ENCODE results near the gene GRID2.

The GRID2 gene

DNA sequence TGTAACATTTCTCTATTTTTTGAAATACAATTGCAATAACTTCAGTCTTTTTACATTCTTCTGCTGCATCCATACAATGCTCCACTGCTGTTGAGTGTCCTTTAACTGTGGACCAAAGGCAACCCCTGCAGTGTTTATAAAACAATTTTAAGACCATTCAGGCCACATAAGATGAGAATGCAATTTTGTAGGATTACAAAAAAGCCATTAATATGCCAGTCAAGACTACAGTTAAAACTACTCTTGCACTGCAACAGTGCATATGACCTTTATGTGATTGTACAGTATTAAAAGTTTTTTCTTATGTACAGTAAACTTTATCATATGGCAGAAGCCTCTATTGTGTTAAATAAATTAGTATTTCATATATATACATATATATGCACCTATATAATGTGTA lies 1469.1 kb downstream of the GRID2 start:
- DNase-seq = no peak

DNA sequence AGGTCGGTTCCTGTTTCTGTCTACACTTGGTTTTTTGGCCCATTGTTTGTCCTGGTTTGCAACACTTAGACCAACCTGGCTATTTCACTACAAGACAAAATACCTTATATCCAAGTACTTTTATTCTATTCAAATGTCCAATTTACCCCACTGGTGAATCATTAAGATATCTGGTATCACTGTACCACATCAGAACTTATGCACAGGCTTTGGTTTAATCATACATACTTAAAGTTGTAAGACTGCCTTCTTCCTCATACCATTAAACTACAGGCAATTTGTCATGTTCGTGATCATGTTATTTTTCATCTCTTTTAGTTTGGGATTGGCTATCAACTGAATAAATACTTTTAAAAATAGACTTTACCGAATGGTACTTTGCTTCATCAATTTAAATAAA lies 1471.8 kb downstream of the GRID2 start:
- DNase-seq = no peak

DNA sequence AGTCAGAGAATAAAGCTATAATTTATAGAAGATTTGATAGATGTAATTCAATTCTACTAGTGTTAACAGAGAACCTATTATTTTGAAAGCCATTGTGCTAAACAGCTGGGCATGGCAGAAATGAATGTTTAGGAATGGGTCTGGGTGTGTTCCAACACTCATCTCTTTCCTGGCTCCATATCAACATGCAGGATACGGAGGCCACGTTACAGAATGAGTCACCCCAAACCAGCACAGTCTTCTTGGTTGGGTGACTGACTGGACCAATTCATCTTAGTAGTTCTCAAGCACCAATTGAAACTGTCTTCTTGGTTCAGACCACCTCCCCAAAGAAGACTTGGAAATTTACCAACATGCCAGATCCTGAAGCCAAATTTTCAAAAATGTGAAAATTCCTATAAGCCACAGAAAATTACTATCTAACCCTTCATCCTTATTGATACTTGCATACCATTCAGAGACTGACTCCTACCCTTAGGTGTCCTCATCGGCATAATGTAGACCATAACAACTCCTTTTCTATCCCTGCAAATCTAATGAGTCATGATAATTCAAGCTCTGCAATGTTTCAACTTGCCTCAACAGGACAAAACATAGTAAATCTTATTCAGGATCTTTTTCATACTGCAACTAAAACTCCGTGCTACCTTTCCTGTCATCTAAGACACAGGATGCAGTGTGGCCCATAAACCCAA lies 1472.8 kb downstream of the GRID2 start:
- no peak for DNase-seq

DNA sequence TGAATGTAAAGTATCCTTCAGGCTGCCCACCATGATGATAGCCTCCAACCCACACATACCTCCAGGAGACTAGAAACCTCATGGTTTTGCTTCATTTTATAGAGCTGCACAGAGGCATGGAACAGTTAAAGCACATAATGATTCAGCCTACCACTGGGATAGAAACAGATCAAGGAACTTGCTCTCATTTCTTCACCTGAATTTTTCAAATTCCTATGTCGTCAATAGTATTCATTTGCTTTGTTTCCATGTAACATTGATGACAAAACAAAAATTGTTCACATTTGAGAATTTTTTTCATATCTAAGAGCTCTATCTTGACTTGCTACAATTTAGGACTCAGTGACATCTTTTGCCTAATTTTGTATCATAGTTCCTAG lies 1473.3 kb downstream of the GRID2 start:
- DNase-seq = no peak

DNA sequence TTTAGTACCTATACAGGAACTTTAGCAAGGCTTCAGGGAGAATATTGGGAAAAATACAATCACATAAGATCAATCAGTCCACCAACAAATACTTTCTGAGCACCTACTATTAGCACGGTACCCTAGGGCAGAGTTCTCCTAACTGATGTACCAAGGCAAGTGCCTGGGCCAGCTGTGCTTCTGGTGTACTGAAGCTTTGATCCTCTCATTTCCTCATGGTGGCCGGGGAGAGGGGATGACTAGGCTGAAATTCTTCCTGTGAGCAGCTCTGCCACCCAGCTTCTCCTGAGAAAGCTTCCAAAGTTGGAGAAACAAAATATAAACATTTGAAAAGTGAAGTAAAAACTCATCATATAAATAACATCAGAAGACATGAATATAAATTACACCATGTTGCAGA lies 1475.5 kb downstream of the GRID2 start:
- DNase-seq = no peak

DNA sequence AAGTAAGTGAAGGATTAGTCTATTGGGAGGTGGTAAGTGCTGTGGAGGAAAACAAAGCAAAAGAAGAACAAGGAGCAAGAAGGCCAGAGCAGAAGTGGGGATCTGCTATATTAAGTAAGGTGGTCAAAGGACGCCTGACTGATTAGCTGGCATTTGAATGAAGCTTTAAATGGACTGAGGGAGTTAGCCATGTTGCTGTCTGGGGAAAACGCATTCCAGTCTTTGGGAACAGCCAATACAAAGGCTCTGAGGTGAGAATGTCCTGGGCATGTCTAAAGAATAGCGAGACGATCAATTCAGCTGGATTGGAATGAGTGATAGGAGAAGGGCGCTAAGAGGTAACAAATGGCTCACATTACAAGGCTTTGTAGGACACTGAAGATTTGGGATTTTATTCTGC lies 1476.3 kb downstream of the GRID2 start:
- no peak for DNase-seq

DNA sequence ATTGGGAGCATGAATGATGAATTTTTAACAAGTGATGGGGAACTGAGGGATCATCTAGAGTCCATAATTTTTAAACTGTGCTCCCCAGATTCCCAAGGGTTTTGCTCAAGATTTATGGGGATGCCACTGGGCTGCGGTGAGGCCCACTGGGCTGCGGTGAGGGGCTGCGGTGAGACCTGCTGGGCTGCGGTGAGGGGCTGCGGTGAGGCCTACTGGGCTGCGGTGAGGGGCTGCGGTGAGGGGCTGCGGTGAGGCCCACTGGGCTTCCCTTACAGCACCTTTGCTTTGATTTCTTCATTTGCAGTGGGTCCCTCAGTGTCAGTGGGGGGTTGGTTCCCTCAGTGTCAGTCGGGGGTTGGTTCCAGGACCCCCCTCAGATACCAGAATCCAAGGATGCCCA lies 1477.4 kb downstream of the GRID2 start:
- no peak for DNase-seq

DNA sequence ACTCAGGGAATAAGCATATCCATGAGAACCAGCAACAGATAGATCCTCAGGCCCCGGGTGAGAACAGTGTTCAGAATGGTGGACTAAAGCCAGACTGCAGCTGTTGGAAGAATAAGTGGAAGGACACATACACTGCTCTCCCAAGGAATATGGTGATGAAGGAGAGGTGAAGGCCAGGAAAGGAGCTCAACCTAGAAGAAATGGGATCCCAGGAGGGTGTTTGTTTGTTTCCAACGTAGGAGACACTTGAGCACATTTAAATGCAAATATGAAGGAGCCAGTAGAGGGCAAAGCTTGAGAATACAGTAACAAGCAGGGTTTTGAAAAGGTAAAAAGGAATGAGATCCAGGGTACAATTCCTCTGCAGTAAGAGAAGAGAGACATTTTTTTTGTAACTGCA lies 1482.4 kb downstream of the GRID2 start:
- DNase-seq = no peak

DNA sequence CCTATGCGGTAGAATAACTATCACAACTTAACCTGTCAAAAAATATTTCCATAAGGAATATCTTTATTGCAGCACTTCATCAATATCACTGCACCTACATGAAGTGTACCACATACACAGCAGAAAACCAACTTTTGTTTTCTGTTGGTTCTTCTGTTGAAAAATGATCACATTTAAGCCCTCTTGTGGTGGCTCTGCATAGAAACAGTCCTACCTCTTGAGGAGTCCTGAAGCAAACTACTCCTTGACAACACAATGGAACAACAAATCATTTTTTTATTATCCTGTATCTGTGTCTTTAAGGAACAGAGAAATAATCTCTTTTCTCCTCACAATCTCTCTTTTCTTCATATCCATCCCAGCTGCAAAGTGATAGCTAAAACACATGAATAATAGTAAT lies 1484.9 kb downstream of the GRID2 start:
- DNase-seq = peak; percentile 24

DNA sequence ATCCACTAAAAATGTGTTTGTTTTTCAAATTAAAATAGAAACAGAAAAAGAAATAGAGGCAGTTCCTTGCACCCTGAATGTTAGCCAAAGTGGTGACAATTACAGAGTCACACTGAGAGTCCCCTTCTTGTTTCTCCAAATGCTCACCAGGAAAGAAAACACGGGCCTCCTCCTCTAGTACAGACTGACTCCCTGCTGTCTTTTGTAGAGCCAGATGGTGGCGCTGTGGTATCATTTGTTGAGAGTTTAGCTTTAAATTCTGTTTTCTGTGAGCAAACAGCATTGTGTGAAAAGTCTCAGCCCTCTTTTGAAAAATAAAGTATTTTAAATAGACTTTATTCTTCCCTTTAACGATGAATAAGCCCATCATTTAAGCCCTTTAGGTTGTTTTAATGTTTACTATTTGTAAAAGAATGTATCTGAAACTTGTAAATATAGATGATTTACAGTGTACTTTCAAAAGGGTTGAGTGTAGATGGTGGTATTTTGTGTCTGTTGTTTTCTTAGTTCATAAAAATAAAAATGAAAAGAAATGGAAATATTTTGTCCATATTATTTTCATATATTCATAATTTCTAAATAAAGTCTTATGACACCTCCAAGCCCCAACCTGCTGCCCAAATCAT lies 1487.9 kb downstream of the GRID2 start:
- DNase-seq = peak; percentile 88

DNA sequence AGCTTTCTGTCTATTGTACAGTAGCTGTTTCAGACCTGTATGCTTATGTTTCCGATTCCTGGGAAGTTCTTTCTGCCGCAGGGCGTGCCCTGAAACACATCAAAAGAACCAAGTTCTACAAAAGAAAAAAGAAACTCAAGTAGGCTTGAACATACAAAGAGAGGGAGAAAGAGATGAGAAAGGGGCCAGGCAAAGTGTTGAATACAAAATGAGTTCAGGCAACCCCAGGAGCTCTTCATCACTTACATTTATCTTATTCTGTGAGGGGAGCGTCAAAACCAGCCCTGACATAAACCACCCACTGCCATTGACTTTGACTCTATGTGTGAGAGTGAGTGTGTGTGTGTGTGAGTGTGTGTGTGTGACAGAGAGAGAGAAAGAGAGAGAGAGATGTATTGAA lies 1498.3 kb downstream of the GRID2 start:
- DNase-seq = no peak

DNA sequence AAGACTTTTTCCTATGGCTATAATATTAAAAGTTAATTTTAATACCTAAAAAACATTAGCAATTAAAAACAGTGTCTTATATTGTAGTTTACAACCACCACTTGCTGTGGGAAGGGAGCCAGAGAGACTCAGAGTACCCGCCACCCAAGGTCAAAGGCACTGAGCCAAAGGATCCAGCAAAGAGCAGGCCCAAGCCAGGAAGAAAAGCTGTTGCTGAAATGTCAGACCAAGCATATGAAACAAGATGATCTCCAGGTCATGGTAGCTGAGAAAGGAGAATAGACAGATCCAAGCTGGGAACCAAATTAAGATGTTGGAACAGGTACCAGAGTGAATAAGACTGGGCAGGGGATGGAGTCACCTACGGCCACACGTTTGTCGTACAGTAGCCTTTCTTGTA lies 1506.0 kb downstream of the GRID2 start:
- DNase-seq = no peak

DNA sequence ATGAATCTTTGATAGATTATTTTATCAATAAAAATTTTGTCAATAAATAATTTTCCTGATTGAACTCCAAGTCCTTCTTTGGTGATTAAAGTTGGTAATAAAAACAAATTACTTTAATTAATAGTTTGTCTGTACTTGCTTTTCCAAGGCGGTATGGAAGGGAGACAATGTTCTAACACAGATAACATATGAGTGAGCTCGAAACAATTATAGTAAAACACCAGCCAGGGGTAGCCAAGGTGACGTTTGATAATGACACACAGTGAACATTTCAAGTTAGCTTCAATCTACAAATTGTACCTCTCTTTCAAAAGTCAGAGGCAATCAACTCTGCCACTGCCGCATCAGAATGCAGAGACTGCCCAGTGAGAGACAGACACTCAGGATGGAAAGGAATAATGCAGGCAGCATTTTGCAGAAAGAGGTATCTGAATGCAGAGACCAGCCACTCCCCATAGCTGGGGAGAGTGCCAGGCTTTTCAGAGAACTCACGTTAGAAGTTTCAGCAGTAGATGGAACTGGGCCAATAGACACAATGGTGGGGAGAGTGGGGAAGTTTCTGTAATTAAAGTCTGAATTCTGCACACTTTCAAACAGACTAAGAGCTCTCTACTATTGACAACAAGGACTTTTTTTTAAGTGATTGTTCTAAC lies 1506.7 kb downstream of the GRID2 start:
- peak; percentile 22 for DNase-seq

DNA sequence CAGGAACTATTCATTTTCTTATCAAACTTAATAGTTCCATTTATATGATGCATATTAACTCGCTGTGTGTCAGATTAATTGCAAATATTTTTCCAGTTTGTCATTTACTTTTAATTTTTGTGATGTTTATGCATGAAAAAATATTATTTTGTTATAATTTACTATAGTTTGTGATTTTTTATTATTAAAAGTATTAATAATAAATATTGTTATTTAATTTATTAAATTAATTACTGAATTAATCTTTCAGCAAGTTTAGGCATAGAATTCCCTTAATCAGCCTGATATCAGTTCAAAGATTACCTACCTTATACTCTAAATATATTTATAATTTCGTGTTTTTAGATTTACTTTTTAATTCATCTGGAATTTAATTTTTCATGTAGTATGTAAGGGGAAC lies 1509.3 kb downstream of the GRID2 start:
- no peak for DNase-seq

DNA sequence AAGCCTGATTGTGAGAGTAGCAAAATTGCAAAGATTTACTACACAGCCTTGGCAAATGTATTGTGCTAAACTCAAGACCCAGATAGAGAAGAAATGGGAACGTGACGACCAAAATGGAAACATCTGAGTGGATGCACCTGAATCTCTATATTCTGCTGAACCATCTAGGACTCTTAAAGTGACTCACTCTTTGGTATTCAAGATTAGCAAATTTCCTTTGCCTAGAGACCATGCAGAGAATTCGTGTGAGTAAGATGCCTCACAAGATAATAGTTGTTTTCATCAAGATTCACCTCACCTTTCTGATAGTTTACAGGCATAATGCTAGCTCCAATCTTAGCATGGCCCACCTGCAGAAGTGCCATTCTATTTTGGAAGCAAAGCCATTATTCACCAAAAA lies 1510.4 kb downstream of the GRID2 start:
- no peak for DNase-seq

DNA sequence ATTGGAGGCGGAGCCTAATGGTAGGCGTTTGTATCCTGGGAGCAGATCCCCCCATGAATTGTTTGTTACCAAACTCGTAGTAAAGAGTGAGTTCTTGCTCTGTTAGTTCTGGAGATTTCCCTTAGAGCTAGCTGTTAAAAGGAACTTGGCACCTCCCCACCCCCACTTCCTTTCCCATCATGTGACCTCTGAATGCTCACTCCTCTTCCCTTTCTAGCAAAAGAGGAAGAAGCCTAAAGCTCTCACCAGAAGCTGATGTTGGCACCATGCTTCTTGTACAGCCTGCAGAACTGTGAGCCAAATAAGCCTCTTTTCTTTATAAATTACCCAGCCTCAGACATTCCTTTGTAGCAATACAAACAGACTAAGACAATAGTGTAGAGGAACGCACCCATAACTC lies 1511.0 kb downstream of the GRID2 start:
- no peak for DNase-seq

Measured in eye (tissue), 1 donor.